Mesenchymal stem cell (in vitro differentiated cells and primary cell): ENCODE results near the gene TOPBP1.

Experiments
- DNase-seq: peaks from one replicate; pipeline ENCODE4 v3.0.0-alpha.2; 2013
- H2AFZ ChIP-seq: one replicate; pipeline ENCODE4 v1.6.1; 2013; ENCODE audit warnings: low read depth, mild to moderate bottlenecking, control low read depth, inconsistent platforms, low read length, moderate library complexity
- H2AK5ac ChIP-seq: 2 replicates; pipeline ENCODE4 v1.6.1; 2013; ENCODE audit warnings: low read length, moderate library complexity, mild to moderate bottlenecking, inconsistent platforms; ENCODE audit not compliant: severe bottlenecking
- H2BK120ac ChIP-seq: one replicate; pipeline ENCODE4 v1.6.1; 2013; ENCODE audit warnings: low read depth, mild to moderate bottlenecking, inconsistent platforms, low read length, moderate library complexity
- H2BK12ac ChIP-seq, 2 experiments: one replicate each; pipeline ENCODE4 v1.6.1; 2013; ENCODE audit warnings: inconsistent platforms in 2 of 2, low read length in 2 of 2, mild to moderate bottlenecking in 2 of 2, moderate library complexity in 2 of 2, control low read depth in 1 of 2
- H2BK15ac ChIP-seq: one replicate; pipeline ENCODE4 v1.6.1; 2013; ENCODE audit warnings: mild to moderate bottlenecking, low read depth, inconsistent platforms; ENCODE audit not compliant: poor library complexity, severe bottlenecking
- H2BK5ac ChIP-seq: 2 replicates; pipeline ENCODE4 v1.6.1; 2013; ENCODE audit warnings: low read depth, mild to moderate bottlenecking, low read length, control low read depth, inconsistent platforms; ENCODE audit not compliant: poor library complexity, severe bottlenecking
- H3K14ac ChIP-seq, 2 experiments: one replicate each; pipeline ENCODE4 v1.6.1; 2013; ENCODE audit warnings: inconsistent platforms in 2 of 2, low read length in 2 of 2, control low read depth in 1 of 2, mild to moderate bottlenecking in 1 of 2, moderate library complexity in 1 of 2
- H3K18ac ChIP-seq, 2 experiments: one replicate each; pipeline ENCODE4 v1.6.1; 2013; ENCODE audit warnings: inconsistent platforms in 2 of 2, low read length in 2 of 2, control low read depth in 1 of 2, low read depth in 1 of 2, mild to moderate bottlenecking in 1 of 2
- H3K23ac ChIP-seq, 2 experiments: one replicate each; pipeline ENCODE4 v1.6.1; 2013; ENCODE audit warnings: inconsistent platforms in 2 of 2, low read length in 2 of 2, mild to moderate bottlenecking in 2 of 2, moderate library complexity in 2 of 2, control low read depth in 1 of 2
- H3K27ac ChIP-seq: 2 replicates; pipeline ENCODE4 v1.5.1; 2013; ENCODE audit warnings: mild to moderate bottlenecking, moderate library complexity, low read length, control low read depth, inconsistent platforms; ENCODE audit not compliant: poor library complexity, severe bottlenecking
- H3K27me3 ChIP-seq, 2 experiments: 2 replicates each; pipeline versions ENCODE4 v1.6.1 to v1.7.0; 2013; ENCODE audit warnings: low read length in 2 of 2, mild to moderate bottlenecking in 2 of 2, moderate library complexity in 2 of 2, control low read depth in 1 of 2, inconsistent platforms in 1 of 2; ENCODE audit not compliant: control insufficient read depth in 1 of 2, insufficient read depth in 1 of 2
- H3K36me3 ChIP-seq, 2 experiments: 2 replicates each; pipeline versions ENCODE4 v1.6.1 to v1.7.0; 2013; ENCODE audit warnings: low read length in 2 of 2, control low read depth in 1 of 2, inconsistent platforms in 1 of 2, low read depth in 1 of 2, mild to moderate bottlenecking in 1 of 2; ENCODE audit not compliant: insufficient read depth in 2 of 2, control insufficient read depth in 1 of 2
- H3K4ac ChIP-seq, 2 experiments: one replicate each; pipeline ENCODE4 v1.6.1; 2013; ENCODE audit warnings: inconsistent platforms in 2 of 2, low read length in 2 of 2, mild to moderate bottlenecking in 2 of 2, moderate library complexity in 2 of 2, control low read depth in 1 of 2, low read depth in 1 of 2
- H3K4me1 ChIP-seq: 2 replicates; pipeline ENCODE4 v1.6.1; 2013; ENCODE audit warnings: low read depth, low read length, control low read depth; ENCODE audit not compliant: control insufficient read depth, insufficient read depth
- H3K4me2 ChIP-seq: 2 replicates; pipeline ENCODE4 v1.6.1; 2013; ENCODE audit warnings: low read length, mild to moderate bottlenecking, inconsistent platforms; ENCODE audit not compliant: poor library complexity, severe bottlenecking
- H3K4me3 ChIP-seq, 2 experiments: 2 replicates each; pipeline versions ENCODE4 v1.5.1 to v1.7.0; 2013; ENCODE audit warnings: low read length in 2 of 2, mild to moderate bottlenecking in 2 of 2, control low read depth in 1 of 2, low read depth in 1 of 2; ENCODE audit not compliant: insufficient read depth in 1 of 2
- H3K79me1 ChIP-seq: replicated peaks from 2 replicates; pipeline ENCODE4 v1.6.1; 2013; ENCODE audit warnings: mild to moderate bottlenecking, control low read depth, low read length, inconsistent platforms; ENCODE audit not compliant: poor library complexity, severe bottlenecking
- H3K9ac ChIP-seq: 2 replicates; pipeline ENCODE4 v1.7.0; 2013; ENCODE audit warnings: mild to moderate bottlenecking, low read length, moderate library complexity
- H3K9me3 ChIP-seq: 2 replicates; pipeline ENCODE4 v1.7.0; 2013; ENCODE audit warnings: mild to moderate bottlenecking, low read length; ENCODE audit not compliant: control insufficient read depth
- H4K8ac ChIP-seq: one replicate; pipeline ENCODE4 v1.6.1; 2013; ENCODE audit warnings: inconsistent platforms, mild to moderate bottlenecking, low read length, moderate library complexity
- H4K91ac ChIP-seq: one replicate; pipeline ENCODE4 v1.6.1; 2013; ENCODE audit warnings: mild to moderate bottlenecking, low read length, inconsistent platforms
- WGBS: methylation state at CpG from one replicate; pipeline ENCODE4 v1.1.7; 2013; ENCODE audit warnings: mixed read lengths; 5-methylcytosine and 5-hydroxymethylcytosine counted together

Gene TOPBP1

GRCh38 chr3:133672461-133672860 lies 10.7 kb upstream of the TOPBP1 start:
- no peak for DNase-seq
- H2BK120ac ChIP-seq: no peak overlapping the region
- no peak overlapping the region for H4K91ac ChIP-seq
- no peak overlapping the region for H3K9ac ChIP-seq
- H2AFZ ChIP-seq: no peak overlapping the region
- no peak overlapping the region for H2AK5ac ChIP-seq
- H3K9me3 ChIP-seq: no peaks in the 10 kb centered on the region
- H3K23ac ChIP-seq: no peak overlapping the region
- H3K4me1 ChIP-seq: peaks cover 12% of the 10 kb centered on the region
- H3K14ac ChIP-seq: no peak overlapping the region
- H3K27ac ChIP-seq: no peak overlapping the region
- no peaks in the 10 kb centered on the region for H3K79me1 ChIP-seq
- peaks cover 38 to 41% of the 10 kb centered on the region in 2 experiments for H3K27me3 ChIP-seq
- no peak overlapping the region for H2BK15ac ChIP-seq
- 76% methylated on average over 2 of the region's 2 CpGs for WGBS
- H3K4me2 ChIP-seq: no peak overlapping the region
- no peak overlapping the region for H2BK12ac ChIP-seq
- H2BK5ac ChIP-seq: no peak overlapping the region
- H3K18ac ChIP-seq: no peak overlapping the region
- H3K36me3 ChIP-seq: no peaks in the 10 kb centered on the region
- H3K4me3 ChIP-seq: no peak overlapping the region
- no peak overlapping the region for H3K4ac ChIP-seq
- H4K8ac ChIP-seq: no peak overlapping the region

- Histone ChIP-seq H3K36me3 (no peaks in the 10 kb centered on the region), H2BK15ac (no peak overlapping the region), H2BK120ac (no peak overlapping the region), H3K27ac (no peak overlapping the region), H3K9ac (no peak overlapping the region), H4K91ac (no peak overlapping the region), H3K4me2 (no peak overlapping the region), H4K8ac (no peak overlapping the region), H2BK5ac (no peak overlapping the region), H3K14ac (peak overlapping the region in 1 of 2 experiments; percentile 35), H3K4me1 (peaks cover 12% of the 10 kb centered on the region), H3K9me3 (no peaks in the 10 kb centered on the region), H3K4ac (no peak overlapping the region), H3K27me3 (peaks cover 24 to 30% of the 10 kb centered on the region in 2 experiments), H3K18ac (no peak overlapping the region), H3K4me3 (no peak overlapping the region), H2AK5ac (no peak overlapping the region), H2AFZ (no peak overlapping the region), H3K79me1 (no peaks in the 10 kb centered on the region), H3K23ac (no peak overlapping the region), H2BK12ac (no peak overlapping the region)
- no peak for DNase-seq
- WGBS: 86% methylated on average over 3 of the region's 3 CpGs
These were observed 8.8 kb upstream of the TOPBP1 start for GRCh38 chr3:133670525-133670995.

GRCh38 chr3:133669949-133670524 lies 8.3 kb upstream of the TOPBP1 start:
- Histone ChIP-seq H3K4me1 (peaks cover 12% of the 10 kb centered on the region), H2BK5ac (no peak overlapping the region), H3K36me3 (no peaks in the 10 kb centered on the region), H2AFZ (no peak overlapping the region), H2BK12ac (no peak overlapping the region), H3K79me1 (no peaks in the 10 kb centered on the region), H3K4me3 (no peak overlapping the region), H3K4ac (no peak overlapping the region), H3K27me3 (peaks cover 21 to 25% of the 10 kb centered on the region in 2 experiments), H3K9me3 (no peaks in the 10 kb centered on the region), H3K23ac (no peak overlapping the region), H3K18ac (no peak overlapping the region), H4K91ac (no peak overlapping the region), H3K4me2 (no peak overlapping the region), H3K27ac (no peak overlapping the region), H4K8ac (no peak overlapping the region), H2BK120ac (no peak overlapping the region), H3K9ac (no peak overlapping the region), H2BK15ac (no peak overlapping the region), H2AK5ac (no peak overlapping the region), H3K14ac (no peak overlapping the region)
- no peak for DNase-seq
- 92% methylated on average over 4 of the region's 4 CpGs for WGBS

- H3K9me3 ChIP-seq: no peaks in the 10 kb centered on the region
These were observed 5.4 kb upstream of the TOPBP1 start for GRCh38 chr3:133667118-133667517.

More at GRCh38 chr3:133667118-133667517, 5.4 kb upstream of the TOPBP1 start:
- 90% methylated on average over 2 of the region's 2 CpGs for WGBS
- H2BK12ac ChIP-seq: no peak overlapping the region
- H2BK15ac ChIP-seq: no peak overlapping the region
- H4K8ac ChIP-seq: no peak overlapping the region
- H3K79me1 ChIP-seq: peaks cover 11% of the 10 kb centered on the region
- H3K4me2 ChIP-seq: no peak overlapping the region
- H3K27ac ChIP-seq: no peak overlapping the region
- H3K4ac ChIP-seq: no peak overlapping the region
- no peak overlapping the region for H3K4me3 ChIP-seq
- no peak overlapping the region for H3K18ac ChIP-seq
- no peak overlapping the region for H2AK5ac ChIP-seq
- no peaks in the 10 kb centered on the region for H3K36me3 ChIP-seq
- no peak overlapping the region for H3K9ac ChIP-seq
- no peak overlapping the region for H2BK5ac ChIP-seq
- H2BK120ac ChIP-seq: no peak overlapping the region
- H2AFZ ChIP-seq: no peak overlapping the region
- no peak overlapping the region for H4K91ac ChIP-seq
- no peak overlapping the region for H3K23ac ChIP-seq
- DNase-seq: no peak
- H3K27me3 ChIP-seq: no peaks in the 10 kb centered on the region
- no peak overlapping the region for H3K14ac ChIP-seq
- peaks cover 8% of the 10 kb centered on the region for H3K4me1 ChIP-seq
